GM19372 (cell line): ENCODE measurements around the gene LRMDA.

Source experiments
- ATAC-seq: cut with Tn5 transposase; IDR thresholded peaks from one replicate; pipeline ENCODE4 v1.9.1; 2021; ENCODE audit warnings: mild to moderate bottlenecking, low read depth, moderate library complexity; ENCODE audit not compliant: unreplicated experiment

The LRMDA gene

DNA sequence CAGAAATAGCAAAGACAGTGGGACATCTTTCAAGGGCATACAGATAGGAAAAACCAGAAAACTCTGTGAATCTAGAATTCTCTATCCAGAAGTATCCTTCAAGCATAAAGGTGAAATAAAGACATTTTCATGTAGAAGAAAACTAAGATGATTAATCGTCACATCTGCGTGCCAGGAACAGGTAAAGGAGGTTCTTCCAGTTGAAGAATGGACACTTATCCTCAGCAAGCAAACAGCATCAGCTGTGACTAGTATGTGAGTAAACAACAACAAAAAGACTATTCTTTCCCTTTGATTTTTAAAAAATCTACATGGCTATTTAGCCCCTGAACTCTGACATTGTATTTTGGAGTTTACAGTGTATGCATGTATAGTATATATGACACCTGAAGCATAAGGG lies 124.9 kb downstream of the LRMDA start:
- ATAC-seq: no peak

DNA sequence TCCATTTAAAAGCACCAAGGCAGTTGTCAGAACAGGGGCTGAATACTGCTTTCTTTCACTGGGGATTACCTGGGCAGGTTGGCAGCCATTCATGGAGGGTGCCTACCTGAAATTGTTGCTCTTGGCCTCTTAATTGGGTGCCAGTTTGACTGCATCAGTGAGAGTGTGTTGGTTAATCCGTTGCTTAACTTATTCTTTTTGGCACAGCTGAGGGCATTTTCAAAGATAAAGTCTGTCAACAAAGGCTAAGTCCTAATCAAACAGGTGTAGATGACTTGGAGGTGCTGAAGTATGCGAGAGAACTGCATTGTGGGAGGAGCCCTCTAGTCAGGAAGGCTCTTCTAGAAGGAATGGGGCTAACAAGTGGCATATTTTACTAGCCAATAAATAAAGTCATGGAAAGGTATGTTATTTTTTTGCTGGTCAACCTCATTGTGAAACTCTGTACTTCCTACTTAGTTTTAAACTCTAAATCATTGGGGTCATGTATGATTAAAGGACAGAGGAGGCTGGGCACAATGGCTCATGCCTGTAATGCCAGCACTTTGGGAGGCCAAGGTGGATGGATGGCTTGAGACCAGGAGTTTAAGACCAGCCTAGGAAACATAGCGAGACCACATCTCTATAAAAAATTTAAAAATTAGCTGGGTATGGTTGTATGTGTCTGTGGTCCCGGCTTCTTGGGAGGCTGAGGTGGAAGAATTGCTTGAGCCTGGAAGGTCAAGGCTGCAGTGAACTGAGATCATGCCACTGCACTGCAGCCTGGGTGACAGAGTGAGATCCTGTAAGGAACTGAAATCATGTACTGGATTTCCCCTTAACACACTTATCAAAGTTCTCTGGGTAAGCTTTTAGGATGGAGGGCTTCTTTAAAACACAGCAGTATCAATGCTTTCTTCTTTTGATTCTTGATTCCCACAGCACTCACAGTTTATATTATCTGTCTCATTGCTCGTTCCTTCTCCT lies 134.1 kb downstream of the LRMDA start:
- ATAC-seq: peak; percentile 61

GRCh38 chr10:75568450-75569130 lies 137.2 kb downstream of the LRMDA start:
- no peak for ATAC-seq

DNA sequence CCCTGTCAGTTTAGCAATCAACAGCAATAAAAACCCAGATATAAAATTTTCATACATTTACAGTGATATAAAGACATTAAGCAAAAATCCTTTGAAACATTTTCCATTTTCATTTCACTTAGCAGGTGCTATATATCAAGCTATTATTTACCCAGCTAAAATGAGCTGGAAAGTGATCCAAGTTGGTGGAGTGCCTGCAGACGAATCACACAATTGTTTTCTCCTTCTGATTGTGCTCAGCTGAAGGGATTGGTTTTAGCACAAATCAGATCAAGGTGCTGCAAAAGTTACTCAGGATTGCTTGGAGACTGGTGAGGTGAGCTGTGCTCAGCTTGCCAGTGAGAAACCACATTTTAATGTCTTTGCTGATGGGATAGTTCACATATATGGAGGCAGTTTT lies 138.1 kb downstream of the LRMDA start:
- ATAC-seq: no peak

- no peak for ATAC-seq
These were observed 141.1 kb downstream of the LRMDA start for GRCh38 chr10:75572478-75572877.

- no peak for ATAC-seq
These were observed 144.5 kb downstream of the LRMDA start for GRCh38 chr10:75575940-75576339.

- ATAC-seq: no peak
These were observed 150.7 kb downstream of the LRMDA start for GRCh38 chr10:75582102-75582501.

DNA sequence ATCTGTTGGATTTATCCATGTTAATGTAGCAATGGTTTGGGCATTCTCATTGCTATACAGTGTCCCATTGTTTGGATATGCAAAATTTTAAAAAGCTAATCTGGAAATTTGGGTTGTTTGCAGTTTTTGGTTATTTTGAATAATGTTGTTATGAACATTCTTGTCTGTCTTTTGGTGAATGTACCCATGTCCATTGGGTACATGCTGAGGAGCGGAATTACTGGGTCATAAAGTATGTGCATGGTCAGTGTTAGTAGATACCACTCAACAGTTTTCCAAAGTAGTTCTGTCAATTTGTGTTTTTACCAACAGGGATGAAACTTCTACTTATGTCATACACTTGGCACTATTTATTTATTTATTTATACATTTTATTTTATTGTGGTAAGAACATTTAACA lies 153.9 kb downstream of the LRMDA start:
- no peak for ATAC-seq

DNA sequence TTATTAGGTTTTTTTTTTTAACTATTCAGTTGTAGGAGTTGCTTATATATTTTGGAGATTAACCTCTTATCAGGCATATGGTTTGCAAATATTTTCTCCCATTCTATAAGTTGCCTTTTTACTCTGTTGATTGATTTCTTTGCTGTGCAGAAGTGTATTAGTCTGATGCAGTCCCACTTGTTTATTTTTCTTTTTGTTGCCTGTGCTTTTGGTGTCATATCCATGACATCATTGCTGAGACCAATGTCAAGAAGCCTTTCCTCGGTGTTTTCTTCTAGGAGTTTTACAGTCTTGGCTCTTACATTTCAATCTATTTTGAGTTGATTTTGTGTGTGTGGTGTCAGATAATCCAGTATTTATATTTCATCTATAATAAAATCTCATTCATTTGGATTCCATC lies 155.4 kb downstream of the LRMDA start:
- no peak for ATAC-seq

DNA sequence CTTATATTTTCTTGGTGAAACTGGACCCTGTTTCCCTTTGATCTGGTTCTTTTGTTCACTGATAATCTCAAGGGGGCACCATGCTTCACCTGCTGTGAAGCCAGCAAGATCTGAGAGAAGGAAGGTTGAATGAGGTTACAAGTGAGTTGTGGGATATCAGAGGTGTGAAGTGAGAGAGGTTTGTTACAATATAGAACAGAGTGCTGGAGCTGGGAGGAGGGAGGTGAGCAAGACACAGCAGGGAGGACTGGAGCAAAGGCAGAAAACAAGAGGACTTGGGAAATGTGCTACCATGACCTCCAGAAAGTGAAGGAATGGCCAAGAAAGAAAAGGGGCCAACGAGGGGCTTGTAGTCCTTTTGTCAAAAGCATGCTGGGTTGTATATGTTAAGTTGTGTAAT lies 156.6 kb downstream of the LRMDA start:
- no peak for ATAC-seq

GRCh38 chr10:75589895-75590654 lies 158.7 kb downstream of the LRMDA start:
- ATAC-seq: no peak

- ATAC-seq: no peak
These were observed 160.8 kb downstream of the LRMDA start for GRCh38 chr10:75592151-75592787.

DNA sequence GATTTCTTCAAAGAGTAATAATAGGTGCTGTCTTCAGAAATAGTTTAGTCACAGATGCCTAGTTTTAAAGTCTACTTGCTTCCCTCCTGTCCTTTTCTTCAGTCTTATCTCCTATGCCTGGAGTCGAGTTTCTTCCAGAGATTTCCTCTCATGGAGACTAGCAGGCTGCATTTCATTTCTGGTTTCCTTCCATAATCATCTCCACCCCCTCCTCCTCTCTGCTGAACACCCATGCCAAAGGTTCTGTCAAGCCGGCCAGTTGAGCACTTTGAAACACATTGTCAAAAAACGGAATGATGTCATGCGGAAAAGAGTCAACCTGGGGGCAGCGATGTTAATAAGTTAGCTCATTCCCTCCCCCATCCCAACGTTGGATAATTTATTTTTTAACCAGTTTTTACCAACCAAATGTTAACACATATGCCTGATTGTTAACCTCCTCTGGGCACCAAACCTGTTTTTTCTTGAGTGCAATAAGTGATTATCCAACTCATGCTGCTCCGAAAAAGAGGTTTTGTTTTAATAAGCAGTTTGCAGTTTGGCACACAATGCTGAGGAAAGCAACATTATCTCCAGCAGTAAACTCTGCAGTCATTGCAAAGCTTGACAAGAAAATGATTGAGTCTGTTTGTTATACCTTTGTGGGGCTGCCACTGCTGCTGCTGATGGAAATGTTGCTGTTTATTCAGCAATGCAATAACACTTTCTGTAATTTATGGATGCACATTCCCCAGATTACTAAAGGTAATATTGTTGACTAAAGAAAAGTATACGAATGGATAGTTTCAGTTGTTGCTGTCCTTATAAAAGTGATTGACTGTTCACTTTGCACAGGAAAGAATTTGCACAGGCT lies 161.6 kb downstream of the LRMDA start:
- no peak for ATAC-seq

DNA sequence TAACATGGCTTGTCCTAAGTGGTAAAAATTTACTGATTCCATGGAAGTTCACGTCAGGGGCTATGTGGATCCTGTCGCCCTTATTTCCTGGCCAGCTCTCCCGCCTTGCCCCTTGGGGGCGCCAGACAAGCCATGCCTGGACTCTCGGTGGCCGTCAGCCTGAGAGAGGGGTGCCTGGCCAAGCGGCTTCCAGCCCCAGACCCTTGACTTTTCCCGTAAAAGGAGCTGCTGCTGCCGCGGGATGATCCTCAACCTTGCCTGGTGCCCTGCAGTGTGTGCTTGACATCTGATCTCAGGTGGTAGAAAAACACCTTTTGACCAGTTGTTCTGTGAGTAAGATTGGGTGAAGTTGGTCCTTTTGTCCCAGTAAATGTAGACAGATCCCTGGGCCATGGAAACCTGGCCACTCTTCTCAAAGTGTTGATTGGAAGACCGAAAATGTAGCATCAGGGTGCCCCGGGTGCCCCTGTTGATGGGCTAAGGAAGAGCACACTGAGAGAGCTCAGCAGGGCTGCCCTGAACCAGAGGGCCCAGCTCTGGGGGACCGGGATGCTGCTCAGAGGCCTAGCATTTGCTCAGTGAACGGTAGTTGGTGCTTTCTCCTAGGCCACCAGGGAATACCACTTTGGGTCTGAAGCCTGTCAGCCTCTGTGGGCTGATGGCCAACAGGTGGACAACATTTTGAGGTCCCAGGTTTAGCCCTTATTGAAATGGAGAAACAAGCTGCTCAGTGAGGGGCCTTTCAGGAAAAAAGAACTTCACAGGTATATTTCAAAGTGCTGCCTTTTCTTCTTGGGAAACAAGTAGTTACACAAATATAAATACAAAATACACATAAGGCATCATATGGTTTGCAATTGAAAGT lies 162.5 kb downstream of the LRMDA start:
- no peak for ATAC-seq

DNA sequence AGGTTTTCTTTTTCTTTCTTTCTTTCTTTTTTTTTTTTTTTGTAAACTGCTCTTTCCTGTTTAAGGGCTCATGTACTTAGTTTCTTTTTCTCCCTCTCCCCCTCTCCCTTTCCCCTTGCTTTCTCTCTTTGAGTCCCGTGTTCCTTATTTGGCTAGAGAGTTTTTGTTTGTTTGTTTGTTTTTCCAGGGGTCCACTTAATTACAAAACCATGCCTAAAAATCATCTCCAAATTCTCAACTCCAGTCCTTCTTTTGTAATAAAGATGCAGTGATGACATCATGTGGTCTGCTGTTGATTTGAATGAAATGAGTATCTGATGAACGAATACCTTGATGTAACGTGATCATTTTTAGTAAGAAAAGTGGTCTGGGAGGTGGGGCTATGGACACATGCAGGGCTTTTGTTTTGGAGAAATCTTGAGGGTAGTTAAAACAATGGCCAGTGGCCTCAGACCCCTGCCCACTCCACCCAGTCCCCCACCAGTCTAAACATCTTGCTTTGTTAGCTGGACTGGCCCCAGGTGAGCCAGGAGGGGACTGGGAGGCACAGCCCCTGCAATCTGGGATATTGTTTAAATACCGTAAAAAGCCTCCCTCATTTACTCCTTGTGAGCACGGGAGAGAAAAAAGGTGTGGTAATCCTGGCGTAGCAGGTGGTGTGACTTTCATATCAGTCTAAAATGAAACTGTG lies 165.7 kb downstream of the LRMDA start:
- ATAC-seq: no peak

- no peak for ATAC-seq
These were observed 166.5 kb downstream of the LRMDA start for GRCh38 chr10:75597773-75598440.

- no peak for ATAC-seq
These were observed 167.6 kb downstream of the LRMDA start for GRCh38 chr10:75598998-75599397.
